Rectal smooth muscle tissue (tissue), 1 donor: ENCODE measurements around the gene SLC22A1.
"Not testable (repeated sequence)": the region's sequence is repeated elsewhere in the genome, so short reads cannot be mapped to it uniquely, and the experiment has no call there.

Source experiments
- H3K27ac ChIP-seq: one replicate; pipeline ENCODE4 v1.7.0; 2013; ENCODE audit warnings: low read depth, low read length, inconsistent platforms
- H3K27me3 ChIP-seq: one replicate; pipeline ENCODE4 v1.7.0; 2013; ENCODE audit warnings: low read length; ENCODE audit not compliant: control insufficient read depth, insufficient read depth
- H3K36me3 ChIP-seq: one replicate; pipeline ENCODE4 v1.7.0; 2013; ENCODE audit warnings: low read length; ENCODE audit not compliant: control insufficient read depth, insufficient read depth
- H3K4me1 ChIP-seq: one replicate; pipeline ENCODE4 v1.7.0; 2013; ENCODE audit warnings: low read length; ENCODE audit not compliant: control insufficient read depth, insufficient read depth
- H3K4me3 ChIP-seq: one replicate; pipeline ENCODE4 v1.7.0; 2013; ENCODE audit warnings: low read length
- H3K9ac ChIP-seq: one replicate; pipeline ENCODE4 v1.7.0; 2013; ENCODE audit warnings: low read length

Gene SLC22A1

GRCh38 chr6:160160450-160160849 is 38.8 kb downstream of the SLC22A1 start:
- Histone ChIP-seq H3K4me1 (no peaks in the 10 kb centered on the region), H3K27ac (no peak overlapping the region)

GRCh38 chr6:160160929-160161646 is 39.5 kb downstream of the SLC22A1 start:
- Histone ChIP-seq H3K9ac (no peak overlapping the region), H3K36me3 (no peaks in the 10 kb centered on the region), H3K27me3 (no peaks in the 10 kb centered on the region), H3K4me1 (no peaks in the 10 kb centered on the region), H3K27ac (no peak overlapping the region), H3K4me3 (no peak overlapping the region)

More at GRCh38 chr6:160160450-160160849, 38.8 kb downstream of the SLC22A1 start:
- Histone ChIP-seq H3K4me3 (no peak overlapping the region), H3K36me3 (no peaks in the 10 kb centered on the region), H3K27me3 (no peaks in the 10 kb centered on the region), H3K9ac (no peak overlapping the region)

DNA sequence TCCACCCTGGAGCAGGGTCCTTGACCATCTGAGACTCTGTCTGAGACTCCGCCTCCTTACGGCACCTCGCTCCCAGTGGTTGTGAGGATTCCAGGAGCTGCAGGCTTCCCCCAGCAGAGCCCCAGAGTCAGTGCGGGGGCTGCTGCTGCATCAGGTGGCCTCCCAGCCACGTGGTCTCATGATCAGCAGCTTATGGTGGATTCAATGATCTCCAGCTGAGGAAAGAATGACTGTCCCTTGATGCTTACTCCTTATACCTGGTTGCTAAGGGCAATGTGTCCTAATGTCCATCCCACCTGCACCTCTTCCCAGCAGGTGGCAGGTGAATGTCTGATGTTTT is 40.0 kb downstream of the SLC22A1 start:
- H3K36me3 ChIP-seq: no peaks in the 10 kb centered on the region
- H3K4me1 ChIP-seq: no peaks in the 10 kb centered on the region
- no peaks in the 10 kb centered on the region for H3K27me3 ChIP-seq
- H3K4me3 ChIP-seq: no peak overlapping the region
- no peak overlapping the region for H3K9ac ChIP-seq
- H3K27ac ChIP-seq: no peak overlapping the region

DNA sequence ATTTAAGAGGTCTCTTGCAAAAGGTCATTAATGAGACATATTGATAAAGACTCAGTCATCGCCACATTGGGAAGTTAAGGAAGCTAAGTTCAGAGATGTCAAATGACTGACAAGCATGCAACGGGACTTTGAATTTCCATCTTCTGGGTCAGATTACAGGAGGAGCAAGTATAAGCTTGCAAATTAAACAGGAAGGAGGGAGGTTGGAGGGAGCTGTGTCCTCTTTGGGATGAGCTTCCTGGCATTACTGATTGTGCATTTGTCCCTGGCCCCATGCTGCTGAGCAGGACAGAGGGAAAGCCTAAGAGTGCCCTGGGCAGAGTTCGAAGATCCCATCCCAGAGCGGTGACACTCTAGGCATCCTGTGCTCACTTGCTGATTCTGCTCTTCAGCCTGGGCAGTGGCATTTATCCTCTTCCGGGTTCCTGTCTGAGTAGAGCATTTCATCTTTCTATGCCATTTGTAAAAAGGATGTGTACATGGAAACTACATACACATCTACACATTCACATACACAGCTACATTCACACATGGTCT is 40.5 kb downstream of the SLC22A1 start:
- H3K4me1 ChIP-seq: no peaks in the 10 kb centered on the region

DNA sequence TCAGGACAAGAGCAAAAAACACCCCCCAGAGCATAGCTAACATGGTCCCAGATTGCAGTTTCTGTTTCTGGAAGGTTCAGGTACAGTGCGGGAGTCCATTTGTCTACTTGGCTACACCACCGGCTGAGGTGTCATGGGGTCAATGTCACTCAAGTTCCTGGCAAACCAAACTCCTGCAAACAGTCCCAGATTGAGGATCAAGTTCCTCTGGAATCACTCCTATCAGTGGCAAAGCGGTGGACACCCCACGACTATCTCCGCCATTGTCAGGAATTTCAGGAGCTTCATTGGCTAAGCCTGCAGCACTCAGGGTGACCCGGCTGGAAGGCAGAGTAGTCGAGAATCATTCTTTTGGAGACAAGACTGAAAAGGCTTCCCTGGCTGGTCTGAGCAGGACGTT is 41.8 kb downstream of the SLC22A1 start:
- no peaks in the 10 kb centered on the region for H3K4me1 ChIP-seq
- H3K36me3 ChIP-seq: no peaks in the 10 kb centered on the region
- H3K27ac ChIP-seq: no peak overlapping the region
- H3K4me3 ChIP-seq: no peak overlapping the region
- no peaks in the 10 kb centered on the region for H3K27me3 ChIP-seq
- H3K9ac ChIP-seq: no peak overlapping the region

More for the DNA sequence above, 40.5 kb downstream of the SLC22A1 start:
- Histone ChIP-seq H3K27ac (no peak overlapping the region), H3K9ac (no peak overlapping the region), H3K27me3 (no peaks in the 10 kb centered on the region), H3K36me3 (no peaks in the 10 kb centered on the region), H3K4me3 (no peak overlapping the region)

- no peaks in the 10 kb centered on the region for H3K4me1 ChIP-seq
- H3K4me3 ChIP-seq: no peak overlapping the region
- H3K27ac ChIP-seq: no peak overlapping the region
- H3K9ac ChIP-seq: no peak overlapping the region
- no peaks in the 10 kb centered on the region for H3K27me3 ChIP-seq
- H3K36me3 ChIP-seq: no peaks in the 10 kb centered on the region
Observed at GRCh38 chr6:160163912-160164311, 42.3 kb downstream of the SLC22A1 start.

DNA sequence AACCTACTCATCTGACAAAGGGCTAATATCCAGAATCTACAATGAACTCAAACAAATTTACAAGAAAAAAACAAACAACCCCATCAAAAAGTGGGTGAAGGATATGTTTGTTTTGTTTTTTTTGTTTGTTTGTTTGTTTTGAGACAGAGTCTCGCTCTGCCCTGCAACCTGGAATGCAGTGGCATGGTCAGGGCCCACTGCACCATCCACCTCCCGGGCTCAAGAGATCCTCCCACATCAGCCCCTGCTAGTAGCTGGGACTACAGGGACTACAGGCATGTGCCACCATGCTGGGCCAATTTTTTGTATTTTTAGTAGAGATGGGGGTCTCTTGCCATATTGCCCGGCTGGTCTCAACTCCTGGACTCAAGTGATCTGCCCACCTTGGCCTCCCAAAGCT is 44.3 kb downstream of the SLC22A1 start:
- not testable (repeated sequence) for H3K27ac ChIP-seq, H3K36me3 ChIP-seq, H3K4me3 ChIP-seq, H3K4me1 ChIP-seq, H3K9ac ChIP-seq, H3K27me3 ChIP-seq

DNA sequence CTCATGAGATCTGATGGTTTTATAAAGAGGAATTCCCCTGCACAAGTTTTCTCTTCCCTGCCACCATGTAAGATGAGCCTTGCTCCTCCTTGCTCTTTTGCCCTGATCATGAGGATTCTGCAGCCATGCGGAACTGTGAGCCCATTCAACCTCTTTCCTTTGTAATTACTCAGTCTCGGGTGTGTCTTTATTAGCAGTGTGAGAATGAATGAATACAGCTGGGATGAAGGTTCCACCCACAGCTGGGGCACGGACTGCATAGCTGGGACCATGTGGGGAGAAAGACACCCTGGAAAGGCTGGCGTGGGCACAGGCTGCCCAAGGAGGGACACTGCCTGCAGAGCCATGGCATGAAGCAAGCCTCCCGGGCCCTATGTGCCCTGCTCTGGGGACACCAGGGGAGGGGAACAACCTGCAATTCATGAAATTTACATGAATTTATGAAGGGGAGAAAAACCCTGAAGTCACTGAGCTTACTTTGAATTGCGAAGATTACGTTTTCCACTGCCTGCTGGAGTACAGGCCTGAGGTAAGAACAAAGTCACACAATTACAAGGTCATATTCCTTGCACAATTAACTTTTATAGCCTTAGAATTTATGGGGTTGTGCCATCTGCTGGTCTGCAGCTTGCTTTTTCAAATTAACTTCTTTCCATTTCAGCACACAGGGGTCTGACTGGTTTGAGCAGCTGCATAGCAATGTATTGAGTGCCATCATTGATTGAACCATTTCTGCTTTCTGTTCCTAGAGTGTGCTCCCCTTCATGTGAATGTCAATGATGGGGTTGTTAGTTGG is 46.2 kb downstream of the SLC22A1 start:
- no peak overlapping the region for H3K27ac ChIP-seq
- H3K27me3 ChIP-seq: no peaks in the 10 kb centered on the region
- H3K36me3 ChIP-seq: no peaks in the 10 kb centered on the region
- H3K4me3 ChIP-seq: no peak overlapping the region
- H3K4me1 ChIP-seq: no peaks in the 10 kb centered on the region
- H3K9ac ChIP-seq: no peak overlapping the region

- no peak overlapping the region for H3K4me3 ChIP-seq
- no peak overlapping the region for H3K27ac ChIP-seq
- no peak overlapping the region for H3K9ac ChIP-seq
- H3K36me3 ChIP-seq: no peaks in the 10 kb centered on the region
- no peaks in the 10 kb centered on the region for H3K4me1 ChIP-seq
- H3K27me3 ChIP-seq: no peaks in the 10 kb centered on the region
Observed at GRCh38 chr6:160170018-160170680, 48.5 kb downstream of the SLC22A1 start.

GRCh38 chr6:160172704-160173103 is 51.1 kb downstream of the SLC22A1 start:
- H3K36me3 ChIP-seq: no peaks in the 10 kb centered on the region
- no peak overlapping the region for H3K27ac ChIP-seq
- no peak overlapping the region for H3K4me3 ChIP-seq
- H3K27me3 ChIP-seq: no peaks in the 10 kb centered on the region
- no peaks in the 10 kb centered on the region for H3K4me1 ChIP-seq
- H3K9ac ChIP-seq: no peak overlapping the region

DNA sequence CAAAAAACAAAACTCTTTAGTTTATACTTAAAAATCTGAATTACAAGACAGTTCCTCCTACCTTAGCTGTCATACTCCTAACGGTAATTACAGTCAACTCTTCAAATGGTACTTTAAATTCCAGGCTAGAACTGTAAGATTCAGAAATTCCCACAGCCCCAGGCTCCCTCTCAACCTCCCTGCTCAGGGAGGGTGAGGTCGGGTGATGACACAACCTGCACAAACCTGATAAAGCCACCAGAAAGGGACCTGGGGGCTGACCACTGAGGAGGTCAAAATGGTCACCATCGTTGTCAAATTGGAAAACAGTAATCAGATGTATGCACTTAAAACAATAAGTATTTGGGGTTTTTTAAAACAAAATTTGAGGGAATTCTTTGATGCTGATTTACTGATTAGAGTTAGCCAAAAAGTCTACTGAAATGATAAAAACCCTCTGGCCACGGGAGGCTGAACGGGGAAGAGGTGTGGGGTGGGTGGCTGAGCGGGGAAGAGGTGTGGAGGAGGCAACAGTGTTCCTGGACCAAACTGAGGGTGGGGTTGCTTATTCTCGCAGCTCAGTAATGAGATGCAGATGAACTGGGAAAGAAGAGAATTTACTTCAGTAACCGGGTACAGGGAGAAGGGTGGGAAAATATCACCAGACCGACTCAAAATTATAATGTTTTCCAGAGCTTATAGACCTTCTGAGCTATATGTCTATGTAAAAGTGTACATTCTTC is 52.4 kb downstream of the SLC22A1 start:
- no peaks in the 10 kb centered on the region for H3K4me1 ChIP-seq
- no peak overlapping the region for H3K9ac ChIP-seq
- H3K36me3 ChIP-seq: no peaks in the 10 kb centered on the region
- H3K4me3 ChIP-seq: no peak overlapping the region
- H3K27me3 ChIP-seq: no peaks in the 10 kb centered on the region
- no peak overlapping the region for H3K27ac ChIP-seq

DNA sequence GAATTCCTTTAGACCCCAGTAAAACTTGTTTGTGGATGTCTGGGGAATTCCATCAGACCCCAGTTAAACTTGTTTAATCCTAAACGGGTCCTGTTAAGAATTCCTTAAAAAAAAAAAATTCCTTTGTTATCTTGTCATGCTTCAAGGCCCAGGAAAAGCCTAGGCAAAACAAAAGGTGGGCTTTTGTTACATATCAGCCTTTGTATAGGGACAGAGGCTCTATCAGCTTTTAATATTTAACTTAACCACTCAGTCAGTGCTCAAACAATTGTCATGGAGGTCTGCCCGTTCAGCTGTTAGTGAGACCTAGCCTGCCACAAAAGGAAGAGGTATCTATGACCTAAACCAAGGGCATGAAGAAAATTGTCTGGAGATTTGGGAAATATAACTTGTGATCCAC is 53.1 kb downstream of the SLC22A1 start:
- no peak overlapping the region for H3K4me3 ChIP-seq
- H3K27me3 ChIP-seq: no peaks in the 10 kb centered on the region
- H3K27ac ChIP-seq: no peak overlapping the region
- H3K9ac ChIP-seq: no peak overlapping the region
- no peaks in the 10 kb centered on the region for H3K36me3 ChIP-seq
- no peaks in the 10 kb centered on the region for H3K4me1 ChIP-seq
